Bronchial epithelial cell (primary cell): ENCODE data around the gene LIN28B. TPM values are rescaled to one million over a fixed set of nuclear protein-coding genes. Genes with fewer than 3 reads are reported as not detected.

Source experiments
- DNase-seq: peaks from one replicate; pipeline ENCODE4 v3.0.0-alpha.2; 2010; ENCODE audit warnings: low read depth
- FAIRE-seq: peaks from 2 replicates; lab custom pipeline; 2011; peaks lifted over from hg19 to GRCh38; lab: Jason Lieb, UNC
- H3K27me3 ChIP-seq: 2 replicates; pipeline ENCODE4 v1.5.1; 2011; ENCODE audit warnings: low read length; ENCODE audit not compliant: control insufficient read depth, insufficient read depth
- H3K36me3 ChIP-seq: 2 replicates; pipeline ENCODE4 v1.5.1; 2011; ENCODE audit warnings: low read length; ENCODE audit not compliant: control insufficient read depth, insufficient read depth
- H3K4me3 ChIP-seq: 2 replicates; pipeline ENCODE4 v1.5.1; 2011; ENCODE audit warnings: mild to moderate bottlenecking, low read depth, low read length, control low read depth
- CTCF ChIP-seq: IDR thresholded peaks from 2 replicates; pipeline ENCODE4 v1.5.1; 2011; ENCODE audit warnings: mild to moderate bottlenecking, moderate library complexity, low read length, control low read depth, inconsistent platforms; ENCODE audit not compliant: insufficient read depth, severe bottlenecking
- total RNA-seq: library from RNA; depleted of rRNA; stranded (reverse); fragments of >200 nt; gene quantifications from 2 replicates; pipeline ENCODE4 v1.2.1, GENCODE V29; 2014

LIN28B gene
- total RNA-seq, 1 donor from 2014 or later, result not detected

- H3K27me3 ChIP-seq, result no peaks in the 10 kb centered on the region
- no peaks in the 10 kb centered on the region for H3K36me3 ChIP-seq
- FAIRE-seq, result no peak
- DNase-seq, result no peak
- TF ChIP-seq CTCF, result no peak
- H3K4me3 ChIP-seq, result no peak overlapping the region
Observed at GRCh38 chr6:105057160-105057559, 100.3 kb downstream of the LIN28B start.

GRCh38 chr6:105058316-105058715 is 101.4 kb downstream of the LIN28B start:
- no peak for DNase-seq
- Histone ChIP-seq H3K27me3 (no peaks in the 10 kb centered on the region), H3K4me3 (no peak overlapping the region), H3K36me3 (no peaks in the 10 kb centered on the region)
- TF ChIP-seq CTCF, result no peak
- no peak for FAIRE-seq

GRCh38 chr6:105058846-105059245 is 101.9 kb downstream of the LIN28B start:
- no peaks in the 10 kb centered on the region for H3K27me3 ChIP-seq
- FAIRE-seq (no peak), DNase-seq (no peak)
- no peak overlapping the region for H3K4me3 ChIP-seq
- no peaks in the 10 kb centered on the region for H3K36me3 ChIP-seq
- no peak for TF ChIP-seq CTCF

- no peak for TF ChIP-seq CTCF
- no peak for FAIRE-seq
- Histone ChIP-seq H3K4me3 (no peak overlapping the region), H3K36me3 (no peaks in the 10 kb centered on the region), H3K27me3 (no peaks in the 10 kb centered on the region)
- no peak for DNase-seq
Observed at GRCh38 chr6:105066233-105066632, 109.3 kb downstream of the LIN28B start.

GRCh38 chr6:105066836-105067235 is 109.9 kb downstream of the LIN28B start:
- no peaks in the 10 kb centered on the region for H3K27me3 ChIP-seq
- no peak for TF ChIP-seq CTCF
- DNase-seq (no peak), FAIRE-seq (no peak)
- H3K36me3 ChIP-seq, result no peaks in the 10 kb centered on the region
- no peak overlapping the region for H3K4me3 ChIP-seq

GRCh38 chr6:105067329-105067728 is 110.4 kb downstream of the LIN28B start:
- no peaks in the 10 kb centered on the region for H3K27me3 ChIP-seq
- no peak for DNase-seq
- no peak overlapping the region for H3K4me3 ChIP-seq
- H3K36me3 ChIP-seq, result no peaks in the 10 kb centered on the region
- FAIRE-seq, result no peak
- TF ChIP-seq CTCF, result no peak
